HG03457 (cell line): ENCODE data around the gene CDKN1B.
A peak's percentile ranks its signal among the peaks of the same experiment; 100 is the strongest.

Experiments
- ATAC-seq: cut with Tn5 transposase; IDR thresholded peaks from one replicate; pipeline ENCODE4 v1.9.1; 2021; ENCODE audit warnings: moderate number of reproducible peaks; ENCODE audit not compliant: unreplicated experiment

The CDKN1B gene

DNA sequence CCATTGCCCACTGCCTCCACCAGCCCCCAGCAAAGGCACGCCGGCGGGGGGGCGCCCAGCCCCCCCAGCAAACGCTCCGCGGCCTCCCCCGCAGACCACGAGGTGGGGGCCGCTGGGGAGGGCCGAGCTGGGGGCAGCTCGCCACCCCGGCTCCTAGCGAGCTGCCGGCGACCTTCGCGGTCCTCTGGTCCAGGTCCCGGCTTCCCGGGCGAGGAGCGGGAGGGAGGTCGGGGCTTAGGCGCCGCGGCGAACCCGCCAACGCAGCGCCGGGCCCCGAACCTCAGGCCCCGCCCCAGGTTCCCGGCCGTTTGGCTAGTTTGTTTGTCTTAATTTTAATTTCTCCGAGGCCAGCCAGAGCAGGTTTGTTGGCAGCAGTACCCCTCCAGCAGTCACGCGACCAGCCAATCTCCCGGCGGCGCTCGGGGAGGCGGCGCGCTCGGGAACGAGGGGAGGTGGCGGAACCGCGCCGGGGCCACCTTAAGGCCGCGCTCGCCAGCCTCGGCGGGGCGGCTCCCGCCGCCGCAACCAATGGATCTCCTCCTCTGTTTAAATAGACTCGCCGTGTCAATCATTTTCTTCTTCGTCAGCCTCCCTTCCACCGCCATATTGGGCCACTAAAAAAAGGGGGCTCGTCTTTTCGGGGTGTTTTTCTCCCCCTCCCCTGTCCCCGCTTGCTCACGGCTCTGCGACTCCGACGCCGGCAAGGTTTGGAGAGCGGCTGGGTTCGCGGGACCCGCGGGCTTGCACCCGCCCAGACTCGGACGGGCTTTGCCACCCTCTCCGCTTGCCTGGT, at the start of gene CDKN1B:
TSS of gene CDKN1B (plus strand) at position 576 of the 793 bp plus-strand sequence. CDS start 472 bp downstream, outside the sequence.
- peak; percentile 36 for ATAC-seq

DNA sequence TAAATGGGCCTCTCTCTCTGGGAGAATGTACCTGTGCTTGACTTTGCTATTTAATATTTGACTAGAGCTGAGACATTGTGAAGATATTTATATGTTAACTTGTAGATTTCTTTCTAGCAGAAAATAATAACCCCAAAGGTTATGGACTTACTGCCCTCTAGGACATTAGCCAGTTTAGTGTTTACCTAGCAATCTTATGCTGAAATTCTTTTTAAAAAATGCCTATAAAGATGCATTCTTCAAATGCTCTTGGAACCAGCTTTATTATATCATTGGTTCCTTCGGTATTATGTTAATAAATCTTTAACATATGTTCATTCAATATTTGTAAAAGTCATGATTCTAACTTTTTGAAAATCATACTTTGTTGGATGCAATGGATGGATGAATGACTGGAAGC, 49.2 kb upstream of the CDKN1B start:
- no peak for ATAC-seq

DNA sequence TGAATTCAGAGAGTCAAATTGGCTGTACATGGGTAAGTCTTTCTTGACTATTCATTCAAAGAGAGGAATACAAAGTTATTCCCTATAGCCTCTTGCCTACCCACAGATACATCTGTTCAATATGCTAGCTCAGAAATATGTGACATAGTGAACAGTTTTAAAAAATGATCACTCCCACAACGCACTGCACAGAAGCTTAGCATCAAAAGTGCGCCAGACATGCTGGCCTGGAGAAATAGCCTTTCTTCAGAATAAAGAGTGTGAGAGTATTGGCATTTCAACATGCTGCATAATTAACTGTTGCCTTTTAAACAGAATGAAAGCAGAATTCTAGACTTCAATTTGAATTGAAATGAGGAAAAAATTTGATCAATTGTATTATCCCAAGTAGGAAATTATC, 48.1 kb upstream of the CDKN1B start:
- ATAC-seq: no peak

DNA sequence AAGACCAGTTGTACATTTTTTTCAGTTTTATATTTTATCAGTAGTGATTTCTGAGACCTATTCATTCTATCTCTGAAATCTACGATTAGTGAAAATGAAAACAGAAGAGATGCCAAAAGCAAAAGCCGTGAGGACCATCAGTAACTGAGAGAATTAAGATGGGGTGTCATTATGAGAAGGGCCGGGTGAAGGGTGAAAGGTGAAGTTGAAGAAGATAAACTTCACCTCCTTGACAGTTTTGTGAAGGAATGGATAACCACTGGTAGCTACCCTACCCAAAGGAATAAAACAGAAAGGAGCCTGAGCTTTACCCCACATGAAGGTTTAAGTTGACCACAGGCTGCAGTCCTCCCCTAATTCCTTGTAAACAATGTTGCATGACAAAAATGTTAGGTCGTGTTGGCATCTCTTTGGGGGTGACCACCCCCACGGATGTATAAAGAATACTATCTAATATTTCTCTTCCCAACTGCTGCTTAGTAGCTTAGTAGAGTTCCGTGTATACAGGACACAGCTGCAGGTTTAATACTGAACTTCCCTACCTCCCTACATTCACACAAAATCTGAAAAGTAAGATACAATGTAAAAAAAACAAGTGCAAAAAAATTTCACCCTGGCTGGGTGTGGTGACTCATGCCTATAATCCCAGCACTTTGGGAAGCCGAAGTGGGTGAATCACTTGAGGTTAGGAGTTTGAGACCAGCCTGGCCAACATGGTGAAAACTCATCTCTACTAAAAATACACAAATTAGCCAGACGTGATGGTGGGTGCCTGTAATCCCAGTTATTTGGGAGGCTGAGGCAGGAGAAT, 45.1 kb upstream of the CDKN1B start:
- no peak for ATAC-seq

DNA sequence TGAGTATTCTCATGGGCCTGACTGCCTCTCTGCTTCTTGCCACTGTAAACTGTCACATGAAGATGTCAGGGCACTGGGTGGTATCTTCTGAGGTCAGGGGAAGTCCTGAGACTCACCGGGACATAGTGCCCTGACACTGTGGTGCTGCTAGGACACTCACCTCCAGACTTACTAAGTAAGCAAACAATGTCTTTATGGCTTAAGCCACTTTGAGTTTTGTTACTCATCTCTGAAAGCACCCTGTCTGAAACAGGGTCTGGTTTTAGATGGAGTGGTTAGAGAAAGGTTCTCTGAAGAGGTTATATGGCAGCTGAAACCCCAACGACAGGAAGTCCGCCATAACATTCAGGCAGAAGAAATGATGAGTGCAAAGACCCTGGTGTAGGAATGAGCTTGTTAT, 43.9 kb upstream of the CDKN1B start:
- ATAC-seq: no peak

DNA sequence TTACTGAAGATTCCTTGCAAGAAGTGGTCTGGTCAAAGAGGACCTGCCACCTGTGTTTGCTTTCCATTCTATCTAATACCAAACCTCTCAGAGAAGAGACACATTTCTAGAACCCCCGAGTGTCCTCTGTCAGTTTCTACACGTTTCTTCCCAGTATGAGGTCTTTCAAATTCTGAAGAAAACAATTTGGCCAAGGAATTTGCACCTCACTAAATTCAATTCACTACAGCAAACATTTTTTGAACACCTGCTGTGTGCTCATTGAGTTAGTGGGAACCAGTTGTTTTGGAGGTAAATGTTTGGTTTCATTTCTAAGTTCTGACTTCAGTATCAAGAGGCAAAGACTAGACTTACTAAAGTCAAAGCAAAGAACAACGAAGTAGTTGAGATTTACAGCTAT, 40.6 kb upstream of the CDKN1B start:
- no peak for ATAC-seq

DNA sequence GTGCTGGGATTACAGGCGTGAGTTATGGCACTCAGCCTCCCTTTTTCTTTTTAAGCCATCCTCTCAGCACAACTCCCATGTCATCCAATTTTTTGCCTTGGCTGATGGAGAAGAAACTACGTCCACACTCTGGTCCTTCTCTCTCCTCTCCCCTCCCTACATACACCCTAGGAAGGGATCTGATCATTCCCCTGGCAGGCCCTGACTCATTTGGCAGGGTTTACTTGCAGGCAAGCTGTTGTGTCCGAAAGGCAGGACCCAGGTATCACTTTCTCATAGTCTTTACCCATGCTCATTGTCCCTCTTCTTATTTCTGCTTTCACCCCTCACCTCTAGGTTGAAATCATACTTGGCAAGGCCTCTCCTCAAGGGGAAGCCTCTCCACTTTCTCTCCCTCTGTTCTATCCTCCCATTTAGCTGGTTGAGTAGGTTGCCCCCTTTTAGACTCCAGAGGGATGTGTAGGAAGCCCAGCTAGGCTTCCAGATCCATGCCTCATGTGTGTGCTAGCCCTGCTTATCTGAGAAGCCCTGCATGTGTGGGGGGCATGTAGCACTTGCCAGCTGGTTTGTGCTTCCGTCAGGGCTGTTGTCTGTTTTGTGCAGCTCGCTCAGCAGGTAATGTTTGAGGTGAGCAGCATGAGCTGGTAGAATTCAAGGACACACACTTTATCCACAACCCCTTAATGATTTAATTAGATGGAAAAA, 36.0 kb upstream of the CDKN1B start:
- ATAC-seq: no peak

DNA sequence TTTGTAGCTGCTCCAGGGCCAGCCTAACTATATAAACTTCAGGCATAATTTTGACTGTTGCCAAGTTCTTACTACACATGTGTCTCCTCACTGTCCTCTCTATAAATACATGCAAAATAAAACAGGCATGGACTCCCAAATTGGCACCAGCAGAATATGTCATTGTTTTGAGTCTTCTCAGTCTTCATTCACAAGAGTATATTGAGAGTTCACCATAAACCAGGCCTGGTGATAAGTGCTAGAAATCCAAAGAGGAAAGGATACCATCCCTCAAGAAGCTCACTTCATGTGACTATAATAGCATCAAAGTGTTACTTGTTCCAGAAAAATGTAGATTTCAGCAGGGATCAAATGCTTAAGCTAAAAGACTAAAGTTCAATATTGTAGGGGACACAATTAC, 34.9 kb upstream of the CDKN1B start:
- ATAC-seq: no peak

DNA sequence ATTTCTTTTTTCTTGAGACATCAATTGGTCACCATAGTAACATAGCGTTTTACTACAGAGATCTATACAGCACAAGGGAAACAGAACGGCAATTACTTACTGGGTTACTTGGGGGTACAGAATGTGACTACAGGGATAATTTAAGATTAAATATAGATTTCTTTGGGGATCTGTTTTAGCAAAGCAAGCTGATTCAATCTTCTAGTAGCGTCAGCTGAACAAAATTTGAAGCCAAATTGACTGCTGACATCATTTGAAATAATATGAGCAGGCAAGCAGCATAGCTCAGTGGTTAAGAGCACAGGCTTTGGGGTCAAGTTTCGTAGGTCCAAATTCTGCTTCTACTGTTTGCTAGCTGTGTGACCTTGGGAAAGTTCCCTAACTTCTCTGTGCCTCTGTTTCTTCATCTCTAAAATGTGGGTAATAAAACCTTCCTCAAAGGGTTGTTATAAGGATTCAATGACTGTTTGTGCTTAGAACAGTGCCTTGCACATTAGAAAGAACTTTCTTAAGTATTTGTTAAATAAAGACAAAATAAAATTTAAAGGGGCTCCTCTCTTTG, 34.0 kb upstream of the CDKN1B start:
- no peak for ATAC-seq

DNA sequence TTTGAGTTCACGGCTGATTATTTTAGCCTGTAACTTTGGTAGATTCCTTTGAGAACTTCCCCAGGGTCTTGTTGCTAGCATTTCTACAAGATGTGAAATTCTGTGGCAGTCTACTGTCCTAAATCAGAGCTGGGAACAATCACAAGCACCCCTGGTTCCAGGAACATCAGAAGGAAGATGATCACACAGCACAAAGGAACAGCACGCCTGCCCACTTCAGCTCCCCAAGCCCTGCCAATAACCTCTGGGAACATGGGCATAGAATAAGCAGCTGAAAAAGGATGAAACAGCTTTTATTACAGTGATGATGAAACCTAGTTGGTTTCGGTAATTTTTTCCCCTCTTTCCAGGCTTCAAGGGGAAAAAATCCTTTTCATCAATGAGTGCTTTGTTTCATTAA, 33.4 kb upstream of the CDKN1B start:
- no peak for ATAC-seq

DNA sequence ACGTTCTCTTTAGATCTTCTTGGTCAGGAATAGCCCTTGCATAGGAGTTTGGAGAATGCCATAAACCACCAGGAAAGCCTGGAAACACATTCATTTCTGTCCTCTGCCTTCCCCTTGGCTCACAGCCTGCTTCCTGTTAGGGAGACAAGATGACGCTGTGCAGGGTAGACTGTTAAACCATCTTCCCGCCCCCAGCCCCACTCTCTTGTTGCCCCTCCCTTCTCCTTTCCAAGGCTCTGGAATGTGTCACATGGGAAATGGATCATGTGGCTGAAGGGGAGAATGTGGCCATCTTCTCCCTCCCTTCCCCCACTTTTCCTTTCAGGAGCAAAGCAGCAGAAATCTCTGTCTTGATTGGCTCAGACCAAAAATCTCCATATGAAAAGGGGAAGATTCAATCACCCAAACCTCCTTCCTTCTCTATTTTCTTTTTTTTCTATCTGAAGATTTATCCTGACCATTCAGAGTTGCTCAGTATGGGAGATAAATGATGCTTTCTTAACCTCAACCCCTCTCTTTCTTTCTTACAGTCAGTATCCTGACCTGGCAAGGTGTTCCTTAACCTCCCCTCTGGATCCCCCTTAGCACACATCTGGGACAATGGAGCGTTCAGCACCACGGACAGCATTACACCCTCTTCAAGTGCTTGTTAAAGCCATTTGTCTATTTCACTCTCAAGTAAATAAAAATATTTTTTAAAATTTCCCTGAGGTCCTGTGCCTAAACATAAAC, 32.6 kb upstream of the CDKN1B start:
- ATAC-seq: no peak

DNA sequence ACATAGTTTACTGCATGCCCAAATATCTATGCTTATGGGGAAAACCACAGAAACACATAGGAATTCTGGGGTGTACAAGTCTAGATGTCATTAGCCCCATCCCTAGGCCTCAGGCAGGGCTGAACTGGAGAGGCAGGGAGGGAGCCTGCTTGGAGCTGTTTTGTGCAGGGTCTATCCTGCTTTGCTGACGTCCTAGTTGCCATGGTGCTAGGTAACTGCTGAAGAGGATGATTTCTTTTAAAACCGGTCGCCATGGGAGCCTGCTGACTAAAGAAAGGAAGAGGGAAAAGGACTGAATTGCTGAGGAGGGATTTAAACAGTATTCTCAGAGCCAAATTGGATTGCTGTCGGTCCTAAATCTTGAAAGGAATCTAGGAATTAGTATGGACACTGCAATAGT, 31.9 kb upstream of the CDKN1B start:
- no peak for ATAC-seq

DNA sequence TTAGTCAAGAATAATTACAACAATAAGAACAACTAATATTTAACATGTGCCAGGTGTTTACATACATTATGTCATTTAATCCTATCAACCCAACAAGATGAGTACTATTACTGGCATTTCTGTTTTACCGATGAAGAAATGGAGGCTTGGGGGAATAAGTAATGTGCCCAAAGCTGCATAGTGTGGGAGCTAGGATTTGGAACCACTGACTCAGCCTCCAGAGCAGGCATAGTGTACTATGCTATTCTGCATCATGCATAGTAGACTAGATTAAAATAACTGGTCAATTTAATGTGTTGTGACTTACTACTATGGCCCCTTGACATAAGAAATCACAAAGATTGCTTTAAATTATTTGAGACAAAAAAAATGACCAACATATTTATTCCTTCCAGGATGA, 30.7 kb upstream of the CDKN1B start:
- no peak for ATAC-seq

DNA sequence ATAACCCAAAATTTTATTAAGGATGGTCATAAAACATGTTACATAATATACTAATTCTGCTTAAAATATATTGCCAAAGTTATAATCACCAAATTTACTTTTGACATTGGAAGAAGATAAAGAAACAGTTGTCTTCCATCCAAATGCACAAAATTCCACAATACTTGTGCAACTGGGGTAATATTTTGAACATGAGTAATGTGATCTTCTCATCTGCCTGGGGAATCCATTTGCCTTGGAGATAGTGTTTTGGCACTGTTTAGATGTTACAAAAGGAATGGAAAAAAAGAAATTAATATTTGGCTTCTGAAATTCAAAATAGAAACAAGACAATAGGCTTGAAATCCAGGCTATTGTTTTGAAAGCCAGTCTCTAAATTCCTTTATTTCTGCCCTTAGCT, 30.2 kb upstream of the CDKN1B start:
- no peak for ATAC-seq

DNA sequence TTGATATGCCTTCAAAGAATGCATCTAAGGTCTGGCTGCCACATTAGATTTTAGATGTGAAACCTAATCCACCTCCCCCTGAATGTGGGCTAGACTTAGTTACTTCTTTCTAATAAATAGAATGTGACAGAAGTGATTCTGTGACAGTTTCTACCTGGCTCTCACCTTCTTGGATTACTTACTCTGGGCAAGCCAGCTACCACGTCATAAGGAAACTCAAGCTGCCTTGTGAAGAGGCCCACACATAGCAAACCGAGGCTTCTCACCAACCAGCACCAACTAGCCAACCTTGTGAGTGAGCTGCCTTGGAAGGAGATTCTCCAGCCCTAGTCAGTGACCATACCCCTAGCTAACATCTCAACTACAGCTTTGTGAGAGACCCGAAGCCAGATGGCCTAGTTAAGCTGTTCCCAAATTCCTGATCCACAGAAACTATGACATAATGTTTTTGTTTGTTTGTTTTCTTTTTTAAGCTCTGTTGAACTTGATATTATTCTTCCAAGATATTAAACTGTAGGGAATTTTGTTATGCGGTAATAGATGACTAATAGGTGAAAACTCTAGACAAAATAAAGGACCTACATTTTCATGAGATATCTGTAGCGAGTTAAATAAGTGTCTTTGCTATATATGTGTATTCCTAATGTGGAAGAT, 27.4 kb upstream of the CDKN1B start:
- no peak for ATAC-seq

DNA sequence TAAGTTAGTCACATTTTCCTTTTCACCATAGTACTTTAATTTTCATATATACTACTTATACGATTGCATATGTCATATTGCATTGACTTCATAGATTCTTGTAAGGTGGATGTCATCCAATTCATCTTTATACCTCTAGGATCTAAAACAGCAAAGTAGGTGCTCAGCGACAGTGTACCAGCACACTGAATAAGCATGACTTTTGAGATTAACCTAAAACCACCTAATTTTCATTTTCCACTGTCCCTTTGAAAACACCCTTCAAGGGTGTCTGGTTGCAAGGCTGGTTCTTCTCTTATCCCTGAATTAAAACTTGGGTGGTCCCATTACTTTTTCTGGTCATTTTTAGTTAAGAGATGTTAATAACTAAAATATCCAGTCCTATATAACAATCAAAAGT, 25.6 kb upstream of the CDKN1B start:
- no peak for ATAC-seq

DNA sequence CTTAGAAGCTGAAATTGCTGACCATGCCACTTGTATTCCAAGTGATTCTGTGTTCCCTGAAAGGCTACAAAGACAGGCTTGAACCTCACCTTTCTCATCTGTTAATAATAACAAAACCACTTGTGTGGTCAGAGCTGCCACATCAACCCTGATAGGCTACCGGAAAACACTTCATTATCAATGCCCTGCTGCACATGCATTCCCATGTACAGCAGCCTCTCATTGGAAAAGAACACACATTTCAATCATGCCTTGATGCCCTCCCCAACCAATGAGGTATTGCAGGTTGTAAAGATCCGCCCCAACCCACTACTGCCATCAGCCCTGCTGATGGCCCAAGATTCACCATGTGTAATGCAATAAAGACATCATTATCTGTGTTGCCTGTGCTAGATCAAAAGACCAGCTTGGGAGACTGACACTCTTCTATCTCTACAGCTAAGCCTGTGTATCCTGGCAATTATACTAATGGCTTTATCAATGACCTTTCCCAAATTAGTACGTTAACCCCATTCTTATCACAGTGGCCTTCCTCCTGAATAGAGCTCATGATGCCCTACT, 24.0 kb upstream of the CDKN1B start:
- ATAC-seq: no peak

DNA sequence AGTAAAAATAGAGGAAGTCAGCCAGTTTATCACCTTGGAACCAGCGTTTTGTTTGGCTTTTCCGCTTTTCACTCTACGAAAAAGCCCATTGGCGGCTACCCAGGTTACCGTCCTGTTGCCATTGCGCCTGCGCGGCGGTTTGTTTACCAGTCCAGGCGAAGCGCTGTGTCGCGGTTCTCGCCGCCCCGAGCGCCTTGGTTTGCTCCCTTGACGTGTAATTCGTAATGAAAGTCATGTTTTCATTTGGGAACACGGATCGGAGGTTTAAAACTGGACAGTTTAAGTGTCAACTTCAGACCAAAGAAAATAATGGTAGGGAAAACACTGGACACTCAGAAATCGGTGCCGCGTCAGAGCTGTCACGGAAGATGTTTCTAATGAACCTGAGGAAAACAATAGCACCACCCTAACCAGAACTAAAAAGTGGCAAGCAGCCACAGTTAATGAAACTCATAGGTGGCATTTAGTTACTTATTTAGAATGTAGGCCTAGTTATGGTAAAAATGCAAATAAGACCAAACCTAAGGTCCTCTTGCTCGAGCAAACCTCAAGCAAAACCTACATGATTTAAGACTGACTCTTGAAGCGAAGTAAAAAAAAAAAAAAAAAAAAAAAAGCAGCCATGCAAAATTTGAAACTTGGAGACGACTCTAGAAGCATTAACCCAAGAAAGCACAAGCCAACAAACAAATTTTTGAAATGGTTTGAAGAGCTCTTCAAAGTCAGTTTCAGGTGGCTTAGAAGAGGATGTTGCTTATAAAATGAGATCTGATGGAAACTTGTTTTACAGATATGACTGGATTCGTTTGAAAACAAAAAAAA, 20.4 kb upstream of the CDKN1B start:
- peak; percentile 56 for ATAC-seq

DNA sequence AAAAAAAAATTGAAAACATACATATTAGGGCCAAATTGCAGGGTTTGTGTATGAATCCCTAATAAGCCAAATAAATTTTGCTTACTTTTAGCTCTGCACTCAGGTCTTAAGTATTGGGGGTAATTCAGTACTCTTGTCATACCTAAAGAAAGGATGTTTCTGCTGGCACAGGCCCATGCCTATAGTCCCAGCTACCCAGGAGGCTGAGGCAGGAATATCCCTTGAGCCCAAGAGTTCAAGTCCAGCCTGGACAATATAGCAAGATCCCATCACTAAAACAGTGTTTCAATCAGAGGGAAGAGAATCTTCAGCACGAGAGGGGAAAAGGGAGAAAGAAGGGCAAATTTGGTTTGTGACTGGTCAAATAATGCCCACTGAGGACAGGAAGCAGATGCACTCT, 17.8 kb upstream of the CDKN1B start:
- no peak for ATAC-seq
